GM18505 (cell line): ENCODE data around the gene YJU2.

Experiments used
- ATAC-seq: cut with Tn5 transposase; IDR thresholded peaks from one replicate; pipeline ENCODE4 v1.9.1; 2021; ENCODE audit not compliant: unreplicated experiment
- POLR2A ChIP-seq: IDR thresholded peaks from 4 replicates; pipeline ENCODE4 v1.6.1; 2011; ENCODE audit warnings: borderline replicate concordance; ENCODE audit not compliant: insufficient read depth, insufficient read length; ENCODE audit errors: extremely low read depth

The YJU2 gene

DNA sequence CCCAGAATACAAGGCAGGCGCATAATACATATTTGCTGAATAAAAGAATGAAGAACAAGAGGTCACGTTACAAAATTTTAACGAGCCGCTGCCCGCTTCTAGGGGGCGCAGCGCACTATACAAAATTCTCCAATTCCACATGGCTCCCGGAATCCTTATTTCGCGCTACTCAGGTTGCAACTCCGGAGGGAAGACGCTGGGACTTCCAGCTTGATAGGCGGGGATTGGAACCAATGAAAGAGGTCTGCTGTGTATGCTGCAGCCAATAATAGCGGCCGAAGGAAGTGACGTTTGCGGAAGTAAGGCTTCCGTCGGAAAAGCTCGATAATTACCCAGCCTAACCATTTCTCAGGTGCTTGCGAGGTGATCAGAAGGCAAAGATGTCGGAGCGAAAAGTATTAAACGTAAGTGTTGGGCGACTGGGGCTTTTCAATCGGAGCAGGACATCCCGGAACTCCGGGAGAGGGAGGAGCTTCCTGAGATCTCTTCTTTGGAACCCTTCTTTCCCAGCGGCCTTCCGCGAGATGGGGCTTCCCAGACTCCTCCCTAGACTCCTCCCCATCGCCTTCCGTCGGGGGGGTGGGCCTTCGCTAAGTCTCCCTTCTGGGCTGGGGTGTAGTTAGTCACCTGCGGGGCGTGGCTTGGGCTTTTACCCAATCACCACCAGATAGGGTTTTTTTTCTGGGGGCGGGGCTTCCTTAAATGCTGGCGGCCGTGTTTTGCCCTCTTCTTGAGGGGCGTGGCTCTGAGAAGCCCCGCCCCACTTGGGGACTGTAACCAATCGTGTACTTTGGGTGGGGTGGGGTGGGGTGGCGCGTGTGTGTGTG, at the start of gene YJU2:
Gene YJU2, plus strand, starts transcription at position 314 of the 827 bp plus-strand sequence. Its CDS starts 67 bp downstream, at position 381.
- ATAC-seq, result peak; percentile 80
- TF ChIP-seq POLR2A, result peak; percentile 85

DNA sequence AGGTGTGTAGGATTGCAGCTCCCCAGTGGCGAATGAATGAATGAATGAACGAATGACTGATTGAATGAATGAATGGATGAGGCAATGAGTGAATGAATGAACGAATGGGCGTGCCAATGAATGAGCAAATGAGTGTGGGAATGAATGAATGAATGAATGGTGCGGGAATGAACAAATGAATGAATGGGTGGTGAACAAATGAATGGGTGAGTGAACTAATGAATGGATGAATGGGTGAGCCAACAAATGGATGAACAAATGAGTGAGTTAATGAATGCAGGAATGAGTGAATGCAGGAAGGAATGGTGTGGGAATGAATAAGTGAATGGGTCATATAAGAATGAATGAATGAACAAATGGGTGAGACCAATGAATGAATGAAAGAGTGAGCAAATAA, 49.7 kb upstream of the YJU2 start:
- no peak for ATAC-seq
- TF ChIP-seq POLR2A, result no peak

- ATAC-seq, result no peak
- no peak for TF ChIP-seq POLR2A
Observed at GRCh38 chr19:4197625-4198466, 49.0 kb upstream of the YJU2 start.

DNA sequence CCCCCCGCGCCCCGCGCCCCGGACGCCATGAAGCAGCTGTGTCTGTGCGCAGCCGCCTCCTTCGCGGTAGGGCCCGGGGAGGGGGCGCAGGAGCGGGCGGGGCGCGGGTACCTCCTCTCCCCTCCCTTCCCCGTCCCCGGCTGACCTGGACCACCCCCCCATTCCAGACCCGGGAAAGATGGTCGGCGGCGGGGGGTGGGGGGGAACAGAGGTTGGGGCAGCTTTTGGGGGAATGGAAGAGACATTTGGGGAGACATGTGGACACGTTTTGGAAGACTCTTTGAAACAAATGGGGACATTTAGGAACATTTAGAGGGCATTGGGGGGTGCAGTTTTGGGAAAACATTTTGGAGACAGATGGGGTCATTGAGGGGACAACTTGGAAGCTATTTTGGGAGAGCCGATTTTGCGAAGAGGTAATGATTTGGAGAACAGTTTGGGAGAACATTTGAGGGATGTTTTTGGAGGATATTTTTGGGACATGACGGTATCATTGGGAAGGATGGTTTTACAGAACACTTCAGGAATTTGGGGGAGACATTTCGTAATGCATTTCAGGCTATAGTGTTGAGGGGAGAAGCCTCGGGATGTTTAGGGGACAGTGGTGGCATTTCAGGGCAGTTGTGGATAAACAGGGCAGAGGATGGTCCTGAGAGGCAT, 48.3 kb upstream of the YJU2 start:
- no peak for ATAC-seq
- TF ChIP-seq POLR2A, result no peak

GRCh38 chr19:4199699-4200293, 47.1 kb upstream of the YJU2 start:
- ATAC-seq, result no peak
- no peak for TF ChIP-seq POLR2A

GRCh38 chr19:4200940-4201542, 45.8 kb upstream of the YJU2 start:
- TF ChIP-seq POLR2A, result no peak
- ATAC-seq, result no peak

GRCh38 chr19:4201798-4202197, 45.1 kb upstream of the YJU2 start:
- ATAC-seq, result no peak
- no peak for TF ChIP-seq POLR2A

GRCh38 chr19:4206818-4207484, 39.9 kb upstream of the YJU2 start:
- ATAC-seq, result no peak
- no peak for TF ChIP-seq POLR2A

- ATAC-seq, result no peak
- no peak for TF ChIP-seq POLR2A
Observed at GRCh38 chr19:4208385-4209094, 38.3 kb upstream of the YJU2 start.

DNA sequence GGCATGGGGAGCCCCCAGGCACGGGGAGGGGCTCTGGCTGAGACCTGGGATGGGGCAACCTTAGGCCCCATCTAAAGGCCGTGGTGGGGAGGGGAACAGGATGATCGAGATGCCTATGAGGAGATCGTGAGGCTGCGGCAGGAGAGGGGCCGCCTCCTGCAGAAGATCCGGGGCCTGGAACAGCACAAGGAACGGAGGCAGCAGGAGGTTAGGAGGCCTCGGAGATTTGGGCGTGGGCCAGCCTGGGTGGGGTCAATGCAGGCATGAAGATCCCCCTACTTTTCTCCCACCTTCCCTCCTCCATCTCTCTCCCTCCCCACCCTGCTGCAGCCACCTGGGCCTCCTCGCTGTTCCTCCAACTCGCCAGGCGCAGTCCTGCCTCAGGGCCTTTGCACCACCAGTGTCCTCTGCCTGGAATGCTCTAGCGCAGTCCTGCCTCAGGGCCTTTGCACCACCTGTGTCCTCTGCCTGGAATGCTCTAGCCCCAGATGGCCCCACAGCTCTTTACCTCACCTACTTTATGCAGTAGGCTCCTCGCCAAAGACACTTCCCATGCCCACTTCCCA, 36.6 kb upstream of the YJU2 start:
- ATAC-seq, result no peak

DNA sequence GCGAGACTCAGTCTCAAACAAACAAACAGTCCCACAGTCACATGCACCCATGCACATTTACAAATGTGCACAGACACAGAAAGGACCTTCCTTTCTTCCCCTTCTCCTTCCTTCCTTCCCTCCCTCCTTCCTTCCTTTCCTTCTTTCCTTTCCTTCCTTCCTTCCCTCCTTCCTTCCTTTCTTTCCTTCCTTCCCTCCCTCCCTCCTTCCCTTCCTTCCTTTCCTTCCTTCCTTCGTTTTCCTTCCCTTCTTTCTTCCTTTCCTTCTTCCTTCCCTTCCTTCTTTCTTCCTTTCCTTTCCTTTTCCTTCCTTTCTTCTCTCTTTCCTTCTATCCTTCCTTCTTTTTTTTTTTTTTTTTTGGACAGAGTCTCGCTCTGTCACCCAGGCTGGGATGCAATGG, 33.8 kb upstream of the YJU2 start:
- no peak for ATAC-seq
- no peak for TF ChIP-seq POLR2A

More for the DNA sequence above, 36.6 kb upstream of the YJU2 start:
- TF ChIP-seq POLR2A, result no peak

GRCh38 chr19:4215807-4216206, 31.1 kb upstream of the YJU2 start:
- TF ChIP-seq POLR2A, result no peak
- no peak for ATAC-seq

DNA sequence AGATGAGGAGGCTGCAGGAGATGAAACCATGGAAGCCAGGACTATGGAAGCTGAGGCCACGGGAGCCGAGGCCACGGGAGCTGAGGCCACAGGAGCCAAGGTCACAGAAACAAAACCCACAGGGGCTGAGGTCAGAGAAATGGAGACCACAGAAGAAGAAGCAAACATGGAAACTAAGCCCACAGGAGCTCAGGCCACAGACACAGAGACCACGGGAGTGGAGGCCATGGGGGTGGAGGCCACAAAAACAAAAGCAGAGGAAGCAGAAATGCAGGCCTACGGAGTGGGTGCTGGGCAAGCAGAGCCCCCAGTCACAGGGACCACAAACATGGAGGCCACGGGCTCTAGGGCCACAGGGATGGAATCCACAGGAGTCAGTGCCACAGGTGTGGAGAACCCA, 30.0 kb upstream of the YJU2 start:
- TF ChIP-seq POLR2A, result no peak
- no peak for ATAC-seq
